HepG2 (cell line): ENCODE results near the gene RPS5. TPM values are rescaled to one million over a fixed set of nuclear protein-coding genes. Genes with fewer than 3 reads are reported as not detected.

ENCODE experiments used
- AHR ChIP-seq: IDR thresholded peaks from 2 replicates; pipeline ENCODE4 v1.6.1; 2018; ENCODE audit warnings: missing genetic modification reagents, missing compliant biosample characterization
- ARHGAP35 ChIP-seq: sonication (generic); formaldehyde crosslinking; IDR thresholded peaks from 2 replicates; pipeline ENCODE4 v1.9.0; 2022; ENCODE audit warnings: mild to moderate bottlenecking, inconsistent platforms, moderate library complexity, missing genetic modification reagents, borderline replicate concordance
- EEA1 ChIP-seq: sonication (generic); formaldehyde crosslinking; IDR thresholded peaks from 2 replicates; pipeline ENCODE4 v1.5.1; 2020; ENCODE audit warnings: mild to moderate bottlenecking, missing genetic modification reagents, borderline replicate concordance
- EP300 ChIP-seq, 3 experiments: sonication (generic) in 1 of 3; formaldehyde crosslinking in 1 of 3; IDR thresholded peaks; 2 replicates each; pipeline versions ENCODE4 v1.5.1 to v1.6.1; 2011 to 2020; ENCODE audit warnings: low read depth in 2 of 3, low read length in 2 of 3, borderline replicate concordance in 1 of 3, improper control_type of control experiment in 1 of 3, mild to moderate bottlenecking in 1 of 3, missing genetic modification reagents in 1 of 3, moderate library complexity in 1 of 3
- HNRNPL ChIP-seq: fragments of 200-400 bp; formaldehyde crosslinking; IDR thresholded peaks from 2 replicates; pipeline ENCODE4 v1.6.1; 2017; ENCODE audit warnings: mild to moderate bottlenecking, low read depth, low read length
- KMT2B ChIP-seq: IDR thresholded peaks from 2 replicates; pipeline ENCODE4 v1.6.1; 2016; ENCODE audit warnings: missing genetic modification reagents, missing compliant biosample characterization
- NFKBIZ ChIP-seq: IDR thresholded peaks from 2 replicates; pipeline ENCODE4 v1.6.1; 2018; ENCODE audit warnings: missing genetic modification reagents, missing compliant biosample characterization
- NFYC ChIP-seq: IDR thresholded peaks from 2 replicates; pipeline ENCODE4 v1.6.1; 2016; ENCODE audit warnings: missing genetic modification reagents, missing compliant biosample characterization
- NKX3-1 ChIP-seq: sonication (generic); formaldehyde crosslinking; IDR thresholded peaks from 2 replicates; pipeline ENCODE4 v1.5.0; 2020; ENCODE audit warnings: missing genetic modification reagents
- ZNF225 ChIP-seq: sonication (generic); formaldehyde crosslinking; IDR thresholded peaks from 2 replicates; pipeline ENCODE4 v1.4.0; 2020; ENCODE audit warnings: mild to moderate bottlenecking, missing genetic modification reagents
- ZNF510 ChIP-seq: sonication (generic); formaldehyde crosslinking; IDR thresholded peaks from 2 replicates; pipeline ENCODE4 v1.4.0; 2020; ENCODE audit warnings: low read depth, mild to moderate bottlenecking, missing genetic modification reagents
- ZNF543 ChIP-seq: sonication (generic); formaldehyde crosslinking; IDR thresholded peaks from 2 replicates; pipeline ENCODE4 v1.4.0; 2020; ENCODE audit warnings: mild to moderate bottlenecking, missing genetic modification reagents
- ZNF772 ChIP-seq: sonication (generic); formaldehyde crosslinking; IDR thresholded peaks from 2 replicates; pipeline ENCODE4 v1.5.0; 2020; ENCODE audit warnings: mild to moderate bottlenecking, missing genetic modification reagents
- ZNF780A ChIP-seq: sonication (generic); formaldehyde crosslinking; IDR thresholded peaks from 2 replicates; pipeline ENCODE4 v1.8.0; 2022; ENCODE audit warnings: mild to moderate bottlenecking, missing genetic modification reagents, moderate library complexity
- polyA plus RNA-seq, 8 experiments: library from polyadenylated mRNA; depleted of rRNA in 3 of 8; stranded (reverse) in 7 of 8; unstranded in 1 of 8; fragments of >200 nt; fragmentation: Illumina TruSeq in 4 of 8; extraction: Trizol in 4 of 8; gene quantifications; 2 replicates each; pipeline versions ENCODE4 v1.2.1 to v1.2.3, GENCODE V29; 2011 to 2016; ENCODE audit warnings: low read depth in 4 of 8, missing spikeins in 1 of 8, mixed read lengths in 1 of 8; ENCODE audit not compliant: insufficient read depth in 1 of 8
- total RNA-seq, 5 experiments: library from RNA; depleted of rRNA; stranded (reverse); fragments of >200 nt; fragmentation: Illumina TruSeq; extraction: Trizol; gene quantifications; 2 replicates each; pipeline ENCODE4 v1.2.3, GENCODE V29; 2016; ENCODE audit warnings: low read depth in 1 of 5
- TF ChIP-seq, protein P1 (sequence below): sonication (generic); formaldehyde crosslinking; IDR thresholded peaks from 2 replicates; pipeline ENCODE4 v1.5.0; 2020; ENCODE audit warnings: mild to moderate bottlenecking, missing genetic modification reagents
- TF ChIP-seq, protein P2 (sequence below): sonication (generic); formaldehyde crosslinking; IDR thresholded peaks from 2 replicates; pipeline ENCODE4 v1.8.0; 2023; ENCODE audit warnings: mild to moderate bottlenecking, missing genetic modification reagents
- TF ChIP-seq, protein P3 (sequence below): sonication (generic); formaldehyde crosslinking; IDR thresholded peaks from 2 replicates; pipeline ENCODE4 v1.5.0; 2020; ENCODE audit warnings: mild to moderate bottlenecking, missing genetic modification reagents, moderate library complexity
- TF ChIP-seq, protein P4 (sequence below): sonication (generic); formaldehyde crosslinking; IDR thresholded peaks from 2 replicates; pipeline ENCODE4 v1.8.0; 2022; ENCODE audit warnings: missing genetic modification reagents, mild to moderate bottlenecking, inconsistent platforms, borderline replicate concordance
- TF ChIP-seq, protein P5 (sequence below): sonication (generic); formaldehyde crosslinking; IDR thresholded peaks from 2 replicates; pipeline ENCODE4 v1.8.1; 2023; ENCODE audit warnings: mild to moderate bottlenecking, missing genetic modification reagents, borderline replicate concordance

The RPS5 gene
- total and polyA plus RNA-seq, 2 of the 13 experiments (the other 11 are each of a cell fraction or from before 2014, with no cell fraction given), result 1,544 to 4,408 TPM

DNA sequence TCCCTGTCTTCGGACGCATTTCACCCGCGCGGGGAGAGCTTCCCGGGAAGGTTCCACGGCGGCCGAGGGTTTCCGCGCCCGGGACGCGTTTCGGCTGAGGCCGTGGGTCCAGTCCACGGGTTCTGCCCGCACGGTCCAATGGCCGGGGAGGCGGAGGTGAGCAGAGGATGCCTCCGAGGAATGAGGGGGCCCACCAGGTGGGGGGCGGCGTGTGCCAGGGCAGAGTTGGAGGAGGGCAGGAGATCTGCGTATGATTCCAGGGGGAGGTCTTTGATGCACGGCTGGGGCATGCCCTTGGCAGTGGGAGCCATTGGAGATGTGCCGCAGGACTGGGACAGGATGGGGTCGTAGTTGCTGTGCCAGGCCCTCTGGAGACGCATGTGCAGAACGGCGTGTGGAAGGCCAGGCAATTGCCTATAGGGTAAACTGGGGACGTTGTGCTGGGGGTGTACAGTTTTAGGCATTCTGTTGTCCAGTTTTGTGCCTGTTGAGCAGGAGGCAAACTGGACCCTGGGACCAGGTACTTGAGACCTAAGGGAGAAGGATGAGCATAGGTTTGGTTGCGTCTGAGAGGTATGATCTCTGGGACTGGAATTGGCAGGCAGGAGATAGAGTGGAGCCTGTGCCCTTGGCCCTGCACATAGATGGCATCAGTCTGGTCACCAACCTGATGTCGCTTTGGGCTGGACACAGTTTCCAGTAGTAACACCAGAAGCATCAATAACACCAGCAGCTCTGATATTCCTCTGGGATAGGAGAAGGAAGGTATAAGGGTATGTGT lies 22.1 kb downstream of the RPS5 start (continued):
- TF ChIP-seq, protein P1, sequence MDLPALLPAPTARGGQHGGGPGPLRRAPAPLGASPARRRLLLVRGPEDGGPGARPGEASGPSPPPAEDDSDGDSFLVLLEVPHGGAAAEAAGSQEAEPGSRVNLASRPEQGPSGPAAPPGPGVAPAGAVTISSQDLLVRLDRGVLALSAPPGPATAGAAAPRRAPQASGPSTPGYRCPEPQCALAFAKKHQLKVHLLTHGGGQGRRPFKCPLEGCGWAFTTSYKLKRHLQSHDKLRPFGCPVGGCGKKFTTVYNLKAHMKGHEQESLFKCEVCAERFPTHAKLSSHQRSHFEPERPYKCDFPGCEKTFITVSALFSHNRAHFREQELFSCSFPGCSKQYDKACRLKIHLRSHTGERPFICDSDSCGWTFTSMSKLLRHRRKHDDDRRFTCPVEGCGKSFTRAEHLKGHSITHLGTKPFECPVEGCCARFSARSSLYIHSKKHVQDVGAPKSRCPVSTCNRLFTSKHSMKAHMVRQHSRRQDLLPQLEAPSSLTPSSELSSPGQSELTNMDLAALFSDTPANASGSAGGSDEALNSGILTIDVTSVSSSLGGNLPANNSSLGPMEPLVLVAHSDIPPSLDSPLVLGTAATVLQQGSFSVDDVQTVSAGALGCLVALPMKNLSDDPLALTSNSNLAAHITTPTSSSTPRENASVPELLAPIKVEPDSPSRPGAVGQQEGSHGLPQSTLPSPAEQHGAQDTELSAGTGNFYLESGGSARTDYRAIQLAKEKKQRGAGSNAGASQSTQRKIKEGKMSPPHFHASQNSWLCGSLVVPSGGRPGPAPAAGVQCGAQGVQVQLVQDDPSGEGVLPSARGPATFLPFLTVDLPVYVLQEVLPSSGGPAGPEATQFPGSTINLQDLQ (CRISPR knock-in tag), result no peak
- TF ChIP-seq ZNF780A (no peak), NFYC (CRISPR knock-in tag) (no peak), ZNF543 (CRISPR knock-in tag) (no peak), ZNF225 (CRISPR knock-in tag) (0 out of 2 replicates have a peak, but pooled peaks have one; percentile 22), ARHGAP35 (CRISPR knock-in tag) (no peak), ZNF510 (no peak), AHR (CRISPR knock-in tag) (no peak), EEA1 (no peak; the same call in 1 of the 2 replicates), ZNF772 (CRISPR knock-in tag) (0 out of 2 replicates have a peak, but pooled peaks have one; percentile 23), NFKBIZ (CRISPR knock-in tag) (0 out of 2 replicates have a peak, but pooled peaks have one; percentile 9), HNRNPL (0 out of 2 replicates have a peak, but pooled peaks have one; percentile 50), EP300 (IDR thresholded peaks at IDR 0.05; ENCODE audit: low read depth in 2 of 2, low read length in 2 of 2) (no peak), EP300 (CRISPR knock-in tag; IDR thresholded peaks at IDR 0.05; ENCODE audit: borderline replicate concordance) (no peak), KMT2B (CRISPR knock-in tag) (peak; percentile 15; the same call in 1 of the 2 replicates), NKX3-1 (CRISPR knock-in tag) (no peak)
- TF ChIP-seq, protein P2, sequence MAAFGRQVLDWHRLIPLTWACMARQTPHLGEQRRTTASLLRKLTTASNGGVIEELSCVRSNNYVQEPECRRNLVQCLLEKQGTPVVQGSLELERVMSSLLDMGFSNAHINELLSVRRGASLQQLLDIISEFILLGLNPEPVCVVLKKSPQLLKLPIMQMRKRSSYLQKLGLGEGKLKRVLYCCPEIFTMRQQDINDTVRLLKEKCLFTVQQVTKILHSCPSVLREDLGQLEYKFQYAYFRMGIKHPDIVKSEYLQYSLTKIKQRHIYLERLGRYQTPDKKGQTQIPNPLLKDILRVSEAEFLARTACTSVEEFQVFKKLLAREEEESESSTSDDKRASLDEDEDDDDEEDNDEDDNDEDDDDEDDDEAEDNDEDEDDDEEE (CRISPR knock-in tag), result peak; percentile 61; the same call in 1 of the 2 replicates
- TF ChIP-seq, protein P3, sequence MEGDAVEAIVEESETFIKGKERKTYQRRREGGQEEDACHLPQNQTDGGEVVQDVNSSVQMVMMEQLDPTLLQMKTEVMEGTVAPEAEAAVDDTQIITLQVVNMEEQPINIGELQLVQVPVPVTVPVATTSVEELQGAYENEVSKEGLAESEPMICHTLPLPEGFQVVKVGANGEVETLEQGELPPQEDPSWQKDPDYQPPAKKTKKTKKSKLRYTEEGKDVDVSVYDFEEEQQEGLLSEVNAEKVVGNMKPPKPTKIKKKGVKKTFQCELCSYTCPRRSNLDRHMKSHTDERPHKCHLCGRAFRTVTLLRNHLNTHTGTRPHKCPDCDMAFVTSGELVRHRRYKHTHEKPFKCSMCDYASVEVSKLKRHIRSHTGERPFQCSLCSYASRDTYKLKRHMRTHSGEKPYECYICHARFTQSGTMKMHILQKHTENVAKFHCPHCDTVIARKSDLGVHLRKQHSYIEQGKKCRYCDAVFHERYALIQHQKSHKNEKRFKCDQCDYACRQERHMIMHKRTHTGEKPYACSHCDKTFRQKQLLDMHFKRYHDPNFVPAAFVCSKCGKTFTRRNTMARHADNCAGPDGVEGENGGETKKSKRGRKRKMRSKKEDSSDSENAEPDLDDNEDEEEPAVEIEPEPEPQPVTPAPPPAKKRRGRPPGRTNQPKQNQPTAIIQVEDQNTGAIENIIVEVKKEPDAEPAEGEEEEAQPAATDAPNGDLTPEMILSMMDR, result 0 out of 2 replicates have a peak, but pooled peaks have one; percentile 2
- TF ChIP-seq, protein P4, sequence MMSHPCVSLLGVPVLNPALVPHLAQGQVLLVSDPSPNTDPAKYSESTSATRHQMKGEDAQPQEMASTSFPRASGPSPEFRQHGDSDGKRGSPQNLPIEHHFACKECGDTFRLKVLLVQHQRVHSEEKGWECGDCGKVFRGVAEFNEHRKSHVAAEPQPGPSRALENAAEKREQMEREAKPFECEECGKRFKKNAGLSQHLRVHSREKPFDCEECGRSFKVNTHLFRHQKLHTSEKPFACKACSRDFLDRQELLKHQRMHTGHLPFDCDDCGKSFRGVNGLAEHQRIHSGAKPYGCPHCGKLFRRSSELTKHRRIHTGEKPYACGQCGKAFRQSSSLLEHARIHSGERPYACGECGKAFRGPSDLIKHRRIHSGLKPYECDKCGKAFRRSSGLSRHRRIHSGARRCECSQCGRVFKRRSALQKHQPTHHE, result 0 out of 2 replicates have a peak, but pooled peaks have one; percentile 20
- TF ChIP-seq, protein P5, sequence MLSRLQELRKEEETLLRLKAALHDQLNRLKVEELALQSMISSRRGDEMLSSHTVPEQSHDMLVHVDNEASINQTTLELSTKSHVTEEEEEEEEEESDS (CRISPR knock-in tag), result no peak
